ENCODE measurements around the gene HOXB1. TPM values are rescaled to one million over a fixed set of nuclear protein-coding genes. Genes with fewer than 3 reads are reported as not detected.

Gene HOXB1
- total RNA-seq, 1 experiment from 2014 or later, result not detected

DNA sequence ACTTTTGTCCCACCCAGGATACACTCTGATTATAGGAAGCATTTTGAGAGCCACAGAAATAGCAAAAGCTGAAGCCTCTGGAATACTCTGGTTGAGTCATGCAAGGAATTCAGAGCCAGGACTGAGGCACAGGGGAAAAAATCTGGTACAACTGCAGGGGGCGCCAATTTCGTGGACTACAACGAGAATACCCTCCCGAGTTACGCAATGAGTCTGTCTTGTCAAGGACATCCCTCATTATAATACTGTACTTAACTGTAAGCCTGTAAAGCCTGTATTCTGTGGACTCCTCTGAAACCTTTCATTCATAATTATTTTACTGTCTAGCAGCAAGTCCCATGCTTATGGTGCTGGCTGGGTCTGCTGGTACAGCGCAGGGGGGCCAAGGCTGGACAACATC lies 7.8 kb downstream of the HOXB1 start:
- BruUV-seq (replicated peaks), result no TSS peak
- Histone ChIP-seq H3K4me1 (ENCODE audit: control insufficient read depth, insufficient read depth, low read length) (peaks cover 17% of the 10 kb centered on the region), H3K9me3 (ENCODE audit: control insufficient read depth, insufficient read depth, low read depth, low read length) (no peaks in the 10 kb centered on the region), H3K4me3 (ENCODE audit: low read depth in 2 of 2, low read length in 2 of 2) (no peak overlapping the region), H3K36me3 (ENCODE audit: control insufficient read depth, insufficient read depth, low read length) (no peaks in the 10 kb centered on the region), H3K27ac (ENCODE audit: low read length) (0 out of 2 replicates have a peak overlapping the region, but pooled peaks have one; percentile 10), H3K27me3 (ENCODE audit: control insufficient read depth, insufficient read depth, low read length) (no peaks in the 10 kb centered on the region)
- ATAC-seq, result no peak
- POLR2A ChIA-PET, result no interaction called here
- no peak for TF ChIP-seq TCF7L2 (IDR thresholded peaks at IDR 0.05; ENCODE audit: low read depth, low read length)
- no peak for TF ChIP-seq CTCF (IDR thresholded peaks at IDR 0.05)
- TF ChIP-seq POLR2AphosphoS5 (IDR thresholded peaks at IDR 0.05; ENCODE audit: low read depth, low read length), result no peak
- TF ChIP-seq, protein P1, sequence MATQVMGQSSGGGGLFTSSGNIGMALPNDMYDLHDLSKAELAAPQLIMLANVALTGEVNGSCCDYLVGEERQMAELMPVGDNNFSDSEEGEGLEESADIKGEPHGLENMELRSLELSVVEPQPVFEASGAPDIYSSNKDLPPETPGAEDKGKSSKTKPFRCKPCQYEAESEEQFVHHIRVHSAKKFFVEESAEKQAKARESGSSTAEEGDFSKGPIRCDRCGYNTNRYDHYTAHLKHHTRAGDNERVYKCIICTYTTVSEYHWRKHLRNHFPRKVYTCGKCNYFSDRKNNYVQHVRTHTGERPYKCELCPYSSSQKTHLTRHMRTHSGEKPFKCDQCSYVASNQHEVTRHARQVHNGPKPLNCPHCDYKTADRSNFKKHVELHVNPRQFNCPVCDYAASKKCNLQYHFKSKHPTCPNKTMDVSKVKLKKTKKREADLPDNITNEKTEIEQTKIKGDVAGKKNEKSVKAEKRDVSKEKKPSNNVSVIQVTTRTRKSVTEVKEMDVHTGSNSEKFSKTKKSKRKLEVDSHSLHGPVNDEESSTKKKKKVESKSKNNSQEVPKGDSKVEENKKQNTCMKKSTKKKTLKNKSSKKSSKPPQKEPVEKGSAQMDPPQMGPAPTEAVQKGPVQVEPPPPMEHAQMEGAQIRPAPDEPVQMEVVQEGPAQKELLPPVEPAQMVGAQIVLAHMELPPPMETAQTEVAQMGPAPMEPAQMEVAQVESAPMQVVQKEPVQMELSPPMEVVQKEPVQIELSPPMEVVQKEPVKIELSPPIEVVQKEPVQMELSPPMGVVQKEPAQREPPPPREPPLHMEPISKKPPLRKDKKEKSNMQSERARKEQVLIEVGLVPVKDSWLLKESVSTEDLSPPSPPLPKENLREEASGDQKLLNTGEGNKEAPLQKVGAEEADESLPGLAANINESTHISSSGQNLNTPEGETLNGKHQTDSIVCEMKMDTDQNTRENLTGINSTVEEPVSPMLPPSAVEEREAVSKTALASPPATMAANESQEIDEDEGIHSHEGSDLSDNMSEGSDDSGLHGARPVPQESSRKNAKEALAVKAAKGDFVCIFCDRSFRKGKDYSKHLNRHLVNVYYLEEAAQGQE (IDR thresholded peaks at IDR 0.05; ENCODE audit: insufficient read depth in 1 of 2, low read depth in 2 of 2, low read length in 1 of 2), result no peak
- TF ChIP-seq SIN3A (IDR thresholded peaks at IDR 0.05; ENCODE audit: borderline replicate concordance, insufficient read depth, low read depth, low read length), result no peak
- no peak for DNase-seq (ENCODE audit: low read depth, low spot score)
- in situ Hi-C loops (cut with HindIII; ENCODE audit: low pct_unique_long_range_greater_than_20kb, low sequenced_read_pairs) (no loop called here), intact Hi-C loops (cut with micrococcal nuclease; ENCODE audit: unreplicated experiment) (no loop called here)
- CTCF ChIA-PET, result interaction anchor here (1.0 kb wide), 1 partner anchor 17 kb away, joined by 3 read pairs; no protein-coding TSS in a partner anchor

DNA sequence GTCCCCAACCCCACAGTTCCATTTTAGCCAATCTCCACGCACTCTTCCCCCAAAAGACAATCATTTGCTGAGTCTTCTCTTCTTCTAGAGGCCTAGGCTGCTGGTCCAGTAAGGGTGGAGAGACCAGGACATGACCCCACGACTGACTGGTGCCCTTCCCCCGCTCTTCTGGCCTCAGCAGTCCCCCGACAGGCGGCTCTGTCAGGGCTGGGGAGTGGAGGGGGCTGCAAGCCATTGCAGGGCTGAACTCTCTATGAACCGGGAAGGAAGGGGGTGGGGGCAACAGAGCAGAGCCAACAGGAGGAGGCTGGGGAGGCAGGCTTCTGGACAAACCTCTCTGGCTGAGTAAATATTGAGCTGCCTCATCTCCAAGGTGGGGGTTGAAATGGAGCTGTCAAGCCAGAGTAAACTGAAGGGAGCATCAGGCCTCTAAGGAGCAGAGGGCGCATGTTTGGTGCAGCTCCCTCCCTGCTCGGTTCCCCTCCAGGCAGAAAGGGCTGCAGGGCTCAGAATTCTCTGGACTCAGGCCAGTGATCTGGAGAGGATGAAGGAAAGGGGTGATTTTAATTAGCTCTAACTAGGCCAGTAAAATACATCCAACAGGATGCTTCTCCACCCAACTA lies 8.7 kb downstream of the HOXB1 start:
- no peaks in the 10 kb centered on the region for H3K27me3 ChIP-seq (ENCODE audit: control insufficient read depth, insufficient read depth, low read length)
- peaks cover 17% of the 10 kb centered on the region for H3K4me1 ChIP-seq (ENCODE audit: control insufficient read depth, insufficient read depth, low read length)
- CTCF ChIA-PET, result interaction anchor here (0.7 to 1.1 kb wide), 2 partner anchors 34 to 187 kb away, joined by 3 to 4 read pairs; no protein-coding TSS in a partner anchor
- H3K9me3 ChIP-seq (ENCODE audit: control insufficient read depth, insufficient read depth, low read depth, low read length), result no peaks in the 10 kb centered on the region
- H3K4me3 ChIP-seq (ENCODE audit: low read depth in 2 of 2, low read length in 2 of 2), result no peak overlapping the region
- BruUV-seq (replicated peaks), result no TSS peak
- ATAC-seq (0 out of 2 replicates have a peak, but pooled peaks have one; percentile 39), DNase-seq (ENCODE audit: low read depth, low spot score) (no peak)
- in situ Hi-C loops (cut with HindIII; ENCODE audit: low pct_unique_long_range_greater_than_20kb, low sequenced_read_pairs), result no loop called here
- POLR2A ChIA-PET, result interaction anchor here (0.6 kb wide), 1 partner anchor 123 kb away, joined by 3 read pairs; no protein-coding TSS in a partner anchor
- H3K36me3 ChIP-seq (ENCODE audit: control insufficient read depth, insufficient read depth, low read length), result no peaks in the 10 kb centered on the region
- peak overlapping the region; percentile 1; the same call in 1 of the 2 replicates for H3K27ac ChIP-seq (ENCODE audit: low read length)
- intact Hi-C loops (cut with micrococcal nuclease; ENCODE audit: unreplicated experiment), result no loop called here
- TF ChIP-seq, protein P1 (IDR thresholded peaks at IDR 0.05; ENCODE audit: insufficient read depth in 1 of 2, low read depth in 2 of 2, low read length in 1 of 2), result no peak
- TF ChIP-seq POLR2AphosphoS5 (IDR thresholded peaks at IDR 0.05; ENCODE audit: low read depth, low read length), result no peak
- TF ChIP-seq SIN3A (IDR thresholded peaks at IDR 0.05; ENCODE audit: borderline replicate concordance, insufficient read depth, low read depth, low read length), result no peak
- TF ChIP-seq CTCF (IDR thresholded peaks at IDR 0.05), result no peak
- TF ChIP-seq TCF7L2 (IDR thresholded peaks at IDR 0.05; ENCODE audit: low read depth, low read length), result no peak
